AG04450 (cell line): Measurements from ENCODE around the gene DNASE2B. TPM values are rescaled to one million over a fixed set of nuclear protein-coding genes. Genes with fewer than 3 reads are reported as not detected.

Experiments
- CTCF ChIA-PET: fragments of 300-600, 350-600 bp; formaldehyde crosslinking; extraction: SDS; loops from one replicate; lab custom pipeline; 2022; ENCODE audit warnings: antibody characterized with exemption, inconsistent platforms; lab: Charles Lee
- POLR2A ChIA-PET: fragments of 350-600 bp; formaldehyde crosslinking; extraction: SDS; loops from one replicate; lab custom pipeline; 2021; ENCODE audit warnings: antibody characterized with exemption, inconsistent platforms; lab: Yijun Ruan, JAX
- DNase-seq: peaks from one replicate; pipeline ENCODE4 v3.0.0-alpha.2; 2011; ENCODE audit warnings: low read depth, low spot score
- H3K27ac ChIP-seq: one replicate; pipeline ENCODE4 v1.5.1; 2012; ENCODE audit warnings: low read depth, low read length, control low read depth
- H3K27me3 ChIP-seq: one replicate; pipeline ENCODE4 v1.6.0; 2012; ENCODE audit warnings: low read length; ENCODE audit not compliant: control insufficient read depth, insufficient read depth
- H3K4me3 ChIP-seq: 2 replicates; pipeline ENCODE4 v1.5.1; 2011; ENCODE audit warnings: mild to moderate bottlenecking, low read depth, low read length, control low read depth
- H3K9me3 ChIP-seq: 2 replicates; pipeline ENCODE4 v1.5.1; 2012; ENCODE audit warnings: low read length; ENCODE audit not compliant: control insufficient read depth, insufficient read depth
- CTCF ChIP-seq: IDR thresholded peaks from 2 replicates; pipeline ENCODE4 v1.5.1; 2011; ENCODE audit warnings: low read depth, low read length, control low read depth, inconsistent platforms
- polyA plus RNA-seq: library from polyadenylated mRNA; depleted of rRNA; stranded (reverse); fragments of >200 nt; gene quantifications from 2 replicates; pipeline ENCODE4 v1.2.3, GENCODE V29; 2011

The DNASE2B gene
- polyA plus RNA-seq, 1 experiment, result not detected

- no peaks in the 10 kb centered on the region for H3K27me3 ChIP-seq
- POLR2A ChIA-PET, result no interaction called here
- H3K27ac ChIP-seq, result no peak overlapping the region
- no peak overlapping the region for H3K4me3 ChIP-seq
- CTCF ChIA-PET, result no interaction called here
- H3K9me3 ChIP-seq, result no peaks in the 10 kb centered on the region
- TF ChIP-seq CTCF, result no peak
- DNase-seq, result no peak
Observed at GRCh38 chr1:84352298-84353106, 45.8 kb upstream of the DNASE2B start.

GRCh38 chr1:84353695-84354094 is 44.6 kb upstream of the DNASE2B start:
- H3K9me3 ChIP-seq, result no peaks in the 10 kb centered on the region
- ChIA-PET CTCF (no interaction called here), POLR2A (no interaction called here)
- no peak overlapping the region for H3K27ac ChIP-seq
- TF ChIP-seq CTCF, result no peak
- no peaks in the 10 kb centered on the region for H3K27me3 ChIP-seq
- H3K4me3 ChIP-seq, result no peak overlapping the region
- DNase-seq, result no peak

DNA sequence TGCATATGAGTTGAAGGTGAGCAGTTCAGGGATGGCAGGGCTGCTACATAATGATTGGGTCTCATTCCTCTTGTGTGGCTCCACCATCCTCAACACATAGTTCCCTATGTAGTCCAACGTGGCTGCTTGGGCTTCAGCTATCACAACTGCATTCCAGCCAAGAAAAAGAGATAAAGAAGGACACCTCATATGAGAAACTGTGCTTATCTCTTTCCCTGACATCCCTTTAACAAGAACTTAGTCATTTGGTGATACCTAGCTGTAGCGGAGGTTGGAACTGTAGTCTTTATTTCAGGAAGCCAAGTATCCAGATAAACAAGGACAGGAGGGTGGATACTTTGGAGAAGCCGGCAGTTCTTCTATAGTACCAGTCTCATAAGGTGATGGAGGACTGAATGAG is 42.7 kb upstream of the DNASE2B start:
- H3K27ac ChIP-seq, result no peak overlapping the region
- no peaks in the 10 kb centered on the region for H3K9me3 ChIP-seq
- TF ChIP-seq CTCF, result no peak
- no peaks in the 10 kb centered on the region for H3K27me3 ChIP-seq
- no peak for DNase-seq
- ChIA-PET CTCF (no interaction called here), POLR2A (no interaction called here)
- no peak overlapping the region for H3K4me3 ChIP-seq

DNA sequence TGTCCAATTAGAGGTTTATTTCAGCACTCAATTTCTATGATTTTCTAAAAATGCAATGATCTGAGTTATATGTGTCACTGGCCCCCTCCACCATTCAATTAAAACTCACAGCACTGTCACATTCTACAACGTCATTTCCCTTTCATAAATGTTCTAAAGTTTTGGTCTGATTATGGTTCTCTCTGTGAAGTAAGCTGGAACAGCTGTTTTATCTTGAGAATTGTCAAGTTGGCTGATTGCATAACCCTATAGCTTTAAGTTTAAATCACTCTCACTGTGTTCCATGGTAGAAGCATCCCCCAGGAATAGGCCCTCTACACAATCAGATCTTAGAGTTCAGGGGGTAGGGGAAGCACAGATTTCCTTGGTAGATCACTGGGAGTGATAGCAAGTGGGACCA is 41.4 kb upstream of the DNASE2B start:
- no peaks in the 10 kb centered on the region for H3K9me3 ChIP-seq
- no peak for TF ChIP-seq CTCF
- CTCF ChIA-PET, result no interaction called here
- H3K27me3 ChIP-seq, result no peaks in the 10 kb centered on the region
- POLR2A ChIA-PET, result interaction anchor here (0.7 kb wide), 1 partner anchor 9 kb away, joined by 4 read pairs; no protein-coding TSS in a partner anchor
- H3K27ac ChIP-seq, result no peak overlapping the region
- H3K4me3 ChIP-seq, result no peak overlapping the region
- no peak for DNase-seq

- POLR2A ChIA-PET, result no interaction called here
- Histone ChIP-seq H3K9me3 (no peaks in the 10 kb centered on the region), H3K4me3 (no peak overlapping the region), H3K27me3 (no peaks in the 10 kb centered on the region), H3K27ac (no peak overlapping the region)
- CTCF ChIA-PET, result no interaction called here
- no peak for DNase-seq
- TF ChIP-seq CTCF, result no peak
Observed at GRCh38 chr1:84358695-84359094, 39.6 kb upstream of the DNASE2B start.
